Renal cortex interstitium (tissue), 15 donors: ENCODE results near the gene FBXO7. TPM values are rescaled to one million over a fixed set of nuclear protein-coding genes. Genes with fewer than 3 reads are reported as not detected.

Experiments used
- DNase-seq, 11 donors: peaks; one replicate each; pipeline ENCODE4 v3.0.0-alpha.2; 2013; ENCODE audit warnings: low read depth in 9 of 11, low spot score in 4 of 11; ENCODE audit errors: extremely low read depth in 1 of 11
- long read RNA-seq, 16 experiments: transcript quantifications; one replicate each; lab custom pipeline, GENCODE V29; 2026
- polyA plus RNA-seq, 3 donors: library from polyadenylated mRNA; unstranded; fragments of 120-200 nt; gene quantifications; one replicate each; pipeline ENCODE4 v1.2.1, GENCODE V29; 2013; ENCODE audit not compliant: insufficient read length in 3 of 3

The FBXO7 gene
- polyA plus RNA-seq = 100 to 1,000 TPM; 107 to 118 (median 117) TPM
- long read RNA-seq, donor 1, transcript FBXO7-201 (9 exons, 2,195 nt) = major isoform, 9 of 18 reads
- long read RNA-seq, donor 1, transcript FBXO7-202 (9 exons, 1,888 nt) = minor isoform, 5 of 18 reads
- long read RNA-seq, donor 1, partial matches to known transcripts = 0 of 18 reads
- long read RNA-seq, donor 1, other reads (novel, unspliced or antisense) = 0 of 18 reads
- long read RNA-seq, donor 2, transcript FBXO7-204 (9 exons, 1,921 nt) = minor isoform, 5 of 69 reads
- long read RNA-seq, donor 2, transcript FBXO7-201 (9 exons, 2,195 nt) = major isoform, 18 of 69 reads
- long read RNA-seq, donor 2, transcript FBXO7-202 (9 exons, 1,888 nt) = minor isoform, 5 of 69 reads
- long read RNA-seq, donor 2, partial matches to known transcripts = 41 of 69 reads
- long read RNA-seq, donor 2, other reads (novel, unspliced or antisense) = 0 of 69 reads
- long read RNA-seq, donor 3, transcript FBXO7-204 (9 exons, 1,921 nt) = minor isoform, 8 of 69 reads
- long read RNA-seq, donor 3, transcript FBXO7-202 (9 exons, 1,888 nt) = minor isoform, 8 of 69 reads
- long read RNA-seq, donor 3, transcript FBXO7-201 (9 exons, 2,195 nt) = major isoform, 30 of 69 reads
- long read RNA-seq, donor 3, partial matches to known transcripts = 19 of 69 reads
- long read RNA-seq, donor 3, other reads (novel, unspliced or antisense) = 0 of 69 reads
- long read RNA-seq, donor 4, transcript FBXO7-201 (9 exons, 2,195 nt) = major isoform, 15 of 49 reads
- long read RNA-seq, donor 4, transcript FBXO7-204 (9 exons, 1,921 nt) = minor isoform, 7 of 49 reads
- long read RNA-seq, donor 4, partial matches to known transcripts = 22 of 49 reads
- long read RNA-seq, donor 4, other reads (novel, unspliced or antisense) = 0 of 49 reads
- long read RNA-seq, donor 5, transcript FBXO7-204 (9 exons, 1,921 nt) = minor isoform, 12 of 100 reads
- long read RNA-seq, donor 5, transcript FBXO7-201 (9 exons, 2,195 nt) = major isoform, 46 of 100 reads
- long read RNA-seq, donor 5, transcript FBXO7-202 (9 exons, 1,888 nt) = minor isoform, 6 of 100 reads
- long read RNA-seq, donor 5, partial matches to known transcripts = 30 of 100 reads
- long read RNA-seq, donor 5, other reads (novel, unspliced or antisense) = 0 of 100 reads
- long read RNA-seq, donor 6, transcript FBXO7-201 (9 exons, 2,195 nt) = major isoform, 13 of 48 reads
- long read RNA-seq, donor 6, transcript FBXO7-204 (9 exons, 1,921 nt) = minor isoform, 5 of 48 reads
- long read RNA-seq, donor 6, transcript FBXO7-202 (9 exons, 1,888 nt) = minor isoform, 5 of 48 reads
- long read RNA-seq, donor 6, partial matches to known transcripts = 20 of 48 reads
- long read RNA-seq, donor 6, other reads (novel, unspliced or antisense) = 0 of 48 reads
- long read RNA-seq, donor 7, transcript FBXO7-201 (9 exons, 2,195 nt) = major isoform, 20 of 34 reads
- long read RNA-seq, donor 7, partial matches to known transcripts = 5 of 34 reads
- long read RNA-seq, donor 7, other reads (novel, unspliced or antisense) = 0 of 34 reads
- long read RNA-seq, donor 8, transcript FBXO7-201 (9 exons, 2,195 nt) = major isoform, 24 of 60 reads
- long read RNA-seq, donor 8, transcript FBXO7-204 (9 exons, 1,921 nt) = minor isoform, 9 of 60 reads
- long read RNA-seq, donor 8, partial matches to known transcripts = 21 of 60 reads
- long read RNA-seq, donor 8, other reads (novel, unspliced or antisense) = 0 of 60 reads
- long read RNA-seq, donor 9, transcript FBXO7-202 (9 exons, 1,888 nt) = minor isoform, 7 of 81 reads
- long read RNA-seq, donor 9, transcript FBXO7-204 (9 exons, 1,921 nt) = minor isoform, 10 of 81 reads
- long read RNA-seq, donor 9, transcript FBXO7-201 (9 exons, 2,195 nt) = major isoform, 19 of 81 reads
- long read RNA-seq, donor 9, partial matches to known transcripts = 45 of 81 reads
- long read RNA-seq, donor 9, other reads (novel, unspliced or antisense) = 0 of 81 reads
- long read RNA-seq, donor 10, transcript FBXO7-201 (9 exons, 2,195 nt) = major isoform, 22 of 41 reads
- long read RNA-seq, donor 10, transcript FBXO7-204 (9 exons, 1,921 nt) = minor isoform, 5 of 41 reads
- long read RNA-seq, donor 10, transcript FBXO7-202 (9 exons, 1,888 nt) = minor isoform, 6 of 41 reads
- long read RNA-seq, donor 10, partial matches to known transcripts = 6 of 41 reads
- long read RNA-seq, donor 10, other reads (novel, unspliced or antisense) = 0 of 41 reads
- long read RNA-seq, donor 11, transcript FBXO7-202 (9 exons, 1,888 nt) = minor isoform, 5 of 37 reads
- long read RNA-seq, donor 11, transcript FBXO7-201 (9 exons, 2,195 nt) = major isoform, 14 of 37 reads
- long read RNA-seq, donor 11, partial matches to known transcripts = 9 of 37 reads
- long read RNA-seq, donor 11, other reads (novel, unspliced or antisense) = 0 of 37 reads
- long read RNA-seq, donor 12, transcript FBXO7-201 (9 exons, 2,195 nt) = major isoform, 7 of 14 reads
- long read RNA-seq, donor 12, partial matches to known transcripts = 0 of 14 reads
- long read RNA-seq, donor 12, other reads (novel, unspliced or antisense) = 0 of 14 reads
- long read RNA-seq, donor 13, transcript FBXO7-201 (9 exons, 2,195 nt) = major isoform, 42 of 180 reads
- long read RNA-seq, donor 13, transcript FBXO7-202 (9 exons, 1,888 nt) = minor isoform, 11 of 180 reads
- long read RNA-seq, donor 13, transcript FBXO7-206 (9 exons, 1,535 nt) = minor isoform, 5 of 180 reads
- long read RNA-seq, donor 13, transcript FBXO7-204 (9 exons, 1,921 nt) = minor isoform, 16 of 180 reads
- long read RNA-seq, donor 13, partial matches to known transcripts = 105 of 180 reads
- long read RNA-seq, donor 13, other reads (novel, unspliced or antisense) = 0 of 180 reads
- long read RNA-seq, donor 14, transcript FBXO7-202 (9 exons, 1,888 nt) = minor isoform, 5 of 29 reads
- long read RNA-seq, donor 14, transcript FBXO7-201 (9 exons, 2,195 nt) = major isoform, 16 of 29 reads
- long read RNA-seq, donor 14, transcript FBXO7-204 (9 exons, 1,921 nt) = minor isoform, 6 of 29 reads
- long read RNA-seq, donor 14, partial matches to known transcripts = 0 of 29 reads
- long read RNA-seq, donor 14, other reads (novel, unspliced or antisense) = 0 of 29 reads
- long read RNA-seq, donor 15, partial matches to known transcripts = 5 of 15 reads
- long read RNA-seq, donor 15, other reads (novel, unspliced or antisense) = 0 of 15 reads
- long read RNA-seq, donor 16, transcript FBXO7-202 (9 exons, 1,888 nt) = minor isoform, 13 of 107 reads
- long read RNA-seq, donor 16, transcript FBXO7-204 (9 exons, 1,921 nt) = minor isoform, 18 of 107 reads
- long read RNA-seq, donor 16, transcript FBXO7-201 (9 exons, 2,195 nt) = major isoform, 46 of 107 reads
- long read RNA-seq, donor 16, partial matches to known transcripts = 26 of 107 reads
- long read RNA-seq, donor 16, other reads (novel, unspliced or antisense) = 0 of 107 reads

DNA sequence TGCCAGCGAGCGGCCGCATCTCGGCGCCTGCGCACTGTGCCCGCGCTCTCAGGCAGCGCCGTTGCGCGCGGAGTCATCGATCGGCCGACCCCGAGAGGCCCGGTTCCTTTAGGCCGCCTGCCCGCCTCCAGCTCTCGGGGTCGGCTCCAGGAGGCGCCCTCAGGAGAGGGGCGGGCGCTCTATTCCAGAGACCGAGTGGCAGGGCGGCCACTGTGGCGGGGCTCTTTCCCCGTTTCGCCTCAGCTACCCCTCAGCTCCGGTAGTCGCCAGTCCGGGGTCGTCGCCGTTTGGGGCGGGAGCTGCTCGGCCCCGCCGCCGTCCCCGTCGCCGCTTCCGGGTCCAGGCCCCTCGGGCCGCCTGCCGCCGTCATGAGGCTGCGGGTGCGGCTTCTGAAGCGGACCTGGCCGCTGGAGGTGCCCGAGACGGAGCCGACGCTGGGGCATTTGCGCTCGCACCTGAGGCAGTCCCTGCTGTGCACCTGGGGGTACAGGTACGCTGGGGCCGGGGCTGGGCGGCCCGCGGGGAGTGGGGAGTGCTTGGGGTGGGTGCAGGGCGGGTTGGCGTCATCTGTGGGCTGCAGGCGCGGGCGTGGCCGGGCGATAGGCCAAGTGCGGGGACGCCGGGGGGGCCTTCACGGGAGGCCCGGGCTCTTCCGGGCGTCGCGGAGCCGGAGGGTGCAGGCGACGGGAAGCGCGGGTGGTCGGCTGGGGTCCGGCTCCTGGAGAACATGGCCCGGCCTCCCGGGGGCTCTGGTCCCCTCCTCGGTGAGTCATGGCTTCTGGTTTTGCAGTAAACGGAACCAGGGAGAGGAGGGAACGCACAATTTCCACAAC, at the start of gene FBXO7:
Gene FBXO7 (plus strand): TSS at position 177 of the 833 bp plus-strand sequence. CDS start 192 bp downstream, at position 369.
- DNase-seq = peak; percentile 84 to 94 (median 93)

GRCh38 chr22:32426881-32427280, 47.7 kb upstream of the FBXO7 start:
- no peak for DNase-seq

GRCh38 chr22:32430352-32430751, 44.3 kb upstream of the FBXO7 start:
- DNase-seq = no peak

- DNase-seq = no peak
Observed at GRCh38 chr22:32444068-32444467, 30.5 kb upstream of the FBXO7 start.

DNA sequence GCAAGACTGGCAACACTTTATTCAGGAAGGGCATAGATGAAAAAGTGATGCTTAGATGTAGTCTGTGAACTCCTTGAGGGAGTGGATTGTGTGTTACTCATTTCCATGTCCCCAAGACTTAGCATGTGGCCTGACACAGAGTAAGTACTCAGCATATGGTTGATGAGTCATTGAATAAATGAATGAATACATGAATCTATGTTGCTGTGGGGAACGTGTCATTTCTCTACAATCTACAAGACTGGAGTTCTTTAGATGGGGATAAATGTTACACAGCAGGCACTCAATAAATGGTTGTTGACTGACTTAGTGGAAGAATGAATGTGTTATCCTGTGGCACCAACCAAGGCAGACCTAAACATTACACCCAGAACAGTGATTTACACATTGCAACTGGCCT, 28.3 kb upstream of the FBXO7 start:
- DNase-seq = no peak

GRCh38 chr22:32448980-32449379, 25.6 kb upstream of the FBXO7 start:
- DNase-seq = no peak

DNA sequence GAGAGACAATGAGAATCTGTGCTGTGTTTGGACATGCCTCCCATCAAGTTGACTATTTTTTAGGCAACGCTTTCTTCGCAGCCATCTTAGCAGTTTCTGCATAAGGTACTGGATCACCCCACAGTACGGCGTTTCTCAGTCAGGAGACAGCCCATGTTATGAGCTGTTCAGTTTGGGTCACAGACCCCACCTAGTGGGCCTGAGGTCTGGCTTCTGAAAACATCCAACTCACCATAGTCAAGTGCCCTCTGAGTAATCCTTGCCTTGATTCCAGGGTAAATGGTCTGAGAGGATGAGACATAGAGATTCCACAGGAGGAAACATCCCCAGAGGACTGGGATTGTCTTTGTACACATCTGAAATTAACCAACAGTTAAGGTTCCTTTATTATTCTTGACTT, 17.6 kb upstream of the FBXO7 start:
- no peak for DNase-seq

GRCh38 chr22:32462452-32462851, 12.2 kb upstream of the FBXO7 start:
- DNase-seq = no peak

DNA sequence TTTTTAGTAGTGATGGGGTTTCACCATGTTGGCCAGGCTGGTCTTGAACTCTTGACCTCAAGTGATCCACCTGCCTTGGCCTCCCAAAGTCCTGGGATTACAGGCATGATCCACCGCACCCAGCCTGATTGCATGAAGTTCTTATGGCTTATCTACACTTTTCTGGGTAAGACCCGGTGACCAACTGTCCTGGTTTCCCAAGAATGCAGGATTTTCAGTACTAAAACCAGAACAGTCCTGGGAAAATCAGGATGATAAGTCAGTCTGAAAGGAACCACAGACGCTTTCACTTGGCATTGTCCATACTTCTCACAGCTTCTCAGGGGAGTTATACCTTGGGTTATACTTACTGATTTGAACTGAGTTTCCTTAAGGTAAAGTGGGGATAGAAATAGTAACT, 8.9 kb upstream of the FBXO7 start:
- no peak for DNase-seq

GRCh38 chr22:32466496-32466895, 8.1 kb upstream of the FBXO7 start:
- DNase-seq = no peak

DNA sequence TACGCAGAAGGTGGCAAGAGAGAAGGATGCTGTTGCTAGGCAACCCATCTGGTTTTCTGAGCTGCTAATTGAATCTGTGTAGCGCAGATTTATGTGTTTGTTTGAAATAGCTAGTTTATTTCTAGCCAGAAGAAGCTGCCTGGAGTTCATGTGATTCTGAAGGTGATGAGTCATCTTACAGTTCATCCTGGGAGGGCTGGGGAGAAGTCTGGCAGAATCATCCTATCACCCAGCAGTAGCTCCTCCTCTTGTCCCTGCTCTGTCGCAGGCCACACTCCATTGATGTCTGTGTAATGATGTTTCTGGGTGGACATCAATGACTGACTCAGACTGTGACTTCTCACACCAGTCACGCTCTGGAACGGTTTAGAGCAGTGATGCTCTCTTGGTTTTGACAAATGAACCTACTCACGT, 4.8 kb upstream of the FBXO7 start:
- DNase-seq = no peak

DNA sequence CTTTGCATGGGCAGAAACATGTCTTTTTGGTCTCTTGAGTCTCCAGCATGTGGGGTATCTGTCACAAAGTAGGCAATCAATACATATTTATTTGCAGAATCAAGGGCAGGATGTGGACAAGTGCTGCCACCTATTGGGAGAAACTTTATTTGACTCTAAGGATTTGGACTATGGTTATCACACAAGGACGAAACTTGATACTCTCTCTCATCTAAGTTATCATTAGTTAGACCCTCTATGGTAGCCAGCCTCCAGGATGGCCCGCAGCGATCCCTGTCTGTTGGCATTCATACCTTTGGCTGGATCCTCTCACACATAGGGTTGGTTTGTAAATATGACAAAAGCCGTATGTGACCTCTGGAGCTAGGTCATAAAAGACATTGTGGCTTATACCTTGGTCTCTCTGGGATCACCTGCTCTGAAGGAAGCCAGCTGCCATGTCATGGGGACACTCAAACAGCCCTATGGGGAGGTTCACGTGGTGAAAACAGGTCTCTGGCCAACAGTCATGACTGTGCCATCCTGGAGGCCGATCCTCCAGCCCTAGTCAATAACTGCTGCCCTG, 1.1 kb upstream of the FBXO7 start:
- peak in 7 of 11 donors; percentile 26 to 60 (median 36) for DNase-seq

DNA sequence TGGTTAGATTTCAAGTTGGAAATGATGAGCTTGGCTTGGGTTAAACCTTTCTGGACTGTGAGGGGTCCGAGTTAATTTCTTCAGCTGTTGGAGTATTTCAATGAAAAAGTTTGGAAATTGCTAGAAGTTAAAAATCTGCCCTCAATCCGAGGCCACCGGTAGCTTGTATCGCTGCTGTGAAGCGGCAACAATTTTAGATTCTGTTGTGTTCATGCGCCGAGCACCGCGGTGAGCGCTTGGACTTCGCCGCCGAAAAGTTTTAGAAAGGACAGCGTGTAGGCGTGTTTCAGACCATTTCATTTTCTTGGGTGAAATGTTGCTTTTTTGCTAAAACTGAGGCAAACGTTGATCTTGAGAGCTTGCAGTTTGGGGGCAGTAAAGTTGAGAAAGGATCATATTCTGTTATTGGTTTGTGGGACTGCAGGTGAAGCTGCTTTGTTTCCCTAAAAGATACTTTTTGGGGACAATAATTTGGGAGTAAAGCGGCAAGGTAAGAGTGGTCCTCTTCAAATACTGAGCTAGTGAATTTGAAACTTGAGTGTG, 928 bp downstream of the FBXO7 start:
- DNase-seq = peak in 8 of 11 donors; percentile 8 to 38 (median 26)
